ENCODE data around the gene PAK6.

Gene PAK6

DNA sequence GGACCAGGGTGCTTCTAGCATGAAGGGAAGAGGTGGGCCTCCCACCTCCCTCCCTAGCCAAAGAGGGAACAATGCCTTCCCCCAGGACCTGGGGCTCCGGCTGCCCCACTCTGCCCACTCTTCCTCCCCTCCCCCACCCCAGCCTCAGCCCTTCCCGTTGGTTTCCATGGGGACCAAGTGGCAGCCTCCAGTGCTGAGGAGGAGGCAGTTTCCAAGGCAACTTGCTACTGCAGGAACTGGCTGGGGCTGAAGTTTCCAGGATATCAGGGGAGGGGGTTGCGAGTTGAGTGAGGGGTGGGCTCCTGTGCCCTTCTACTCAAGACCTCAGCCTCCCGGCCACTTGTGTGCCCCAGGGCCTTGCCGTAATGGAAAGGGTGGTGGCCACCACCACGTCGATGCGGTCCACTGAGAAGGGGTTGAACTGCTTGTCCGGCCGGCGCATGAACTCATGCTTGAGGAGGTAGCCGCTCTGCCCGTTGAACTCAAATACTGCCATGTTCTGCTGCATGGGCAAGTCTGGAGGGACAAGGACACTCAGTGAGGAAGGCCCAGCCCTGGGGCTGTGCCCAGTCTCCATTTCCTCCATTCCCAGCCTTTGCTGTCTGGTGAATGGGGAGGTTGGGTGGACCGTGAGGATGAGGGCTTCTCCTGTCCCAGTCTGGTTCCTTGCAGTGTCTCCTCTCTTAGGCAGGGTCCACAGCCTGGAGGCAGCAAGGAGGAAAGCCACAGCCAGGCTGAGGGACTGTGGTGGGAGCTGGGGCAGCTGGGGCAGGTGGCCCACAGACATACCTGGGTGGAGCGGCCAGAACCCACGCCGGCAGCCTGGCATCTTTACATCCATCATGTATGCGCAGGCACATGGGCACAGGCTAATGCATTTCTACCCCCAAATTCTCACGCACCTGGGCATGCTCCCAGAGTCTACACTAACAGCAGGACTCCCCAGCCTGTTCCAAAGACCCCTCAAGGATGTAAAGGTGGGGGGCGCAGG lies 55.3 kb downstream of the PAK6 start:
- no peak for DNase-seq

DNA sequence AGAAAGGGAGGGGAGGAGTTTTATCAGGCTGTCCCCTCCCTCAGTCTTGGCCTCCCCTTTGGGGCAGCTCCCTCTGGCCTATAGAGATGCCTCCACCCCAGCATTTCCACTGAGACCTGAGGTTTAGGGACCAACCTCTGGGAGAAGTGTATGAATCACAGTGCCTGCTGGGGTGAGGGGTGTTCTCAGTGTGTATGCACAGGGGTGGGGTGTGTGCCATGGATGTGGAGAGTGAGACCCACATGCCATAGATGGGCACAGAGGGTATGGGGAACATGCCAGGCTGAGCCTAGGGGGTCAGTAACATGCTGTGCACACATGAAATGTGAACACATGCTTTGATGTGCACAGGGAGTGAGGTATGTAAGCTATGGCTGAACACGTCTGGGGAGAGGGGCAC lies 56.4 kb downstream of the PAK6 start:
- DNase-seq, result no peak

DNA sequence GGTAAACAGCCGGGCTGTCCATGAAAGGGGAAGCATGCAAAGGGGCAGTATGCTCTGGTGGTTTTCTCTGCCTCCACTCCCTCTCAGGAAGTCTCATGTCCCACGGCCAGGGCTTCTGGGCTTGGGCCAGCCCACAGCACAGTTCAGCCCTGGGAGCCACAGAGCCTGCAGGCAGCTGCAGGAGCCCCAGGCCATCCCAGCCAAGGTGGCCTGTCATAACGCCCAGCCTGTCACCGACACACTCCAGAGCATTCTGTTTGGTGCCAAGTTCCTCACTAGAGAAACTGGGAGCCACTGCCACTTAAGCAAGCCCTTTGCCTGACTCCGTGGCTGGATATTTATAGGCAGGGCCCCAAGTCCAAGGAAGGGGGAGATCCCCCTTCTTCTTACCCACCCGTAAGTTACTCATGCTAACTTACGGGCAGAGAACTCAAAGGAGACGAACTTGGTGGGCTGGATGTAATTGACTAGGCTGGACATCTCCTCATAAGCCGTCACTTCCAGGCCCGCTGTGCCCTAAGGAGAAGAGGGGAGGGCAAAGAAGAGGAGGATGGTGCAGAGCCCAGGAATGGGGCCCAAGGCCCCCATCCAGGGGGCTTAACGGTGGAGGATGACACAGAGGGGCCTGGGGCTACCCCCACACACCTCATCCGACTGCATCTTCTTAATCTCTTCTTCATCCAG lies 57.2 kb downstream of the PAK6 start:
- no peak for DNase-seq

DNA sequence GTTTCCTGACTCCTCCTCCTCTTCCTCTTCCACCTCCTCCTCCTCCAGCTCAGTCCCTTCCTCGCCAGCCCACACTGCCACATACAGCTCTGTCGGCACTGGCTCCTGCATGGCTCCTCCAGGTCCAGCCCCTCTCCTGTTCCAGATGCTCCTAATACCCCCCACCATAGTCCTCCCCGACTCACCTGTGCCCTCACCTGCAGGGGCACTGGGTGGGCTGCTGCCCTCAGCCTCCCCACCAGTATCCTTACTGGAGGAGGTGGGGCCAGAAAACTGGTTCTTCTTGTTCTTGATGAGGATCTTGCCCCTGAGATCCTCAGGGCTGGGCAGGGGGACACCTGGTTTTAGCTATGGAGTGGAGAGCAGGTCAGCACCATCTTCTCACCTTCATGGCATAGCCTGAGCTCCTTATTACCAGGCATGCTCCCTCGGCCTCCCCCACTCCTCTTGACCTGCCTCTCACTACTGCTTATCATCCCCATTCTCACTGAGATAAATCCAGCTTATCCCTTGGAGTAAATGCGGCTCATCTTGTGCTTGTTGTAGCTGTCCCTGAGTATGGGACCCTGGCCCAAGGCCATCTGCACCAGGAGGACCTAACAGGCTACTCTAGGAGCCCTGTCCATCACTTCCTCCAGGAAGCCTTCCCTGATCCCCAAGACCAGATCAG lies 57.8 kb downstream of the PAK6 start:
- no peak for DNase-seq

DNA sequence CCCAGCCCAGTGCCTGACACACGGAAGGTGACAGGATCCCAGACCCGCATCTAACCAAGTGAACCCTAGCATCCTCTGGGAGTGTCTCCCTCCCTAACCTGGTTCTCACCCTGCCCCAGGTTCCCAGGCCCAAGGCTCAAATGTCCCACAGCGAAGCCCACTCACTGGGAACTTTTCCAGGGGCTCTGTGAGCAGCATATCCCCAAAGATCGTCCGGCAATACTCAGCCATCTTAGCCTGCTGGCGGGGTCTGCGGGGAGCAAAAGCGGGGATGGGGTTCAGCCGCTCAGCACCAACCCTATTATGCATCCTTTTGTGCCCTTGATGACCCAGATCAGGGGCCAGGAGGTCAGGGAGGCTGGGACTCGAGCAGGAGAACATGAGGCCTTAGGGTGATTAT lies 58.5 kb downstream of the PAK6 start:
- no peak for DNase-seq

DNA sequence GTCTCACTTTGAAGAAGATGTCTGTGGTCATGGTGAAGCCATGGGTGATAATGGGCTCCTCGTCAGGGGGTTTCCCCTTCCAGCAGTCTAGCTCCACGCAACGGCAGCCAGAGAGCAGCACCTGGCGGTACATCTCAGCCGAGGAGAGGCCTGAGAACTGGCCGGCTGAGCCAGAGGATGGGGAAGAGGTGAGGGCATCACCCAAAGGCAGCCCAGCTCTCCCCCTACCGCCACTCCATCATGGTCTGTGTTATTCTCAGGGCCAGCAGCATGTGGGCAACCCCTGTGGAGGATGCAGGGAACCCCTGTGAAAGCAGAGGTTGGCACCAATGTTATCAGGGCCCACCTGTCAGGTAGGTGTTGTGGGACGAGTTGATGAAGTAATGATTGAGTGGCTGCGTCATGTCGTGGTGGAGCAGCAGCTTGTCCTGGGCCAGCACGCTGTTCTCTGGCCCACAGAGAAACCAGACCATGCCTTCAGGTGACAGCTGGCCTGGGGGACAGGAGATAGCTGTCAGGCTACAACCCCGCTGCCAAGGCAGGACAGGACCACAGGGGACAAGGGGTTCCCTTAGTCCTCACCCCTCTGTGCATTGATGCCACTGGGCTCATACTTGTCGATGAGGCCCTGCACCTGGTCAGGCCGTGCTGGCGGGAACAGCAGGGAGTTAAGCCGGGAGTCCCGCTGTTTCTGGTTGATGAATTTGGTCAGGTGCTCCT lies 59.5 kb downstream of the PAK6 start:
- DNase-seq, result no peak

DNA sequence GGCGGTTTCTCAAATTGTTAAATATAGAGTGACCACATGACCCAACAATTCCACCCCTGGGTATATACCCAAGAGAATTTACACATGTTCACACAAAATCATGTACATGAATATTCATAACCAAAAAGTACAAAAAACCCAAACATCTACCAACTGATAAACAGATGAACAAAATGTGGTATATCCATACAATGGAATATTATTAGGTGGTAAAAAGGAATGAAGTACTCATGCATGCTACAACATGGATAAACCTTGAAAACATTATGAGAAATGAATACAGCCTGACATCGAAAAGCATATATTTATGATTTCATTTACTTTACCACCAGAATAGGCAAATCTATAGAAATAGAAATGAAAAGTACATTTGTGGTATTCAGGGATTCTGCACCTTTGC lies 61.5 kb downstream of the PAK6 start:
- no peak for DNase-seq

DNA sequence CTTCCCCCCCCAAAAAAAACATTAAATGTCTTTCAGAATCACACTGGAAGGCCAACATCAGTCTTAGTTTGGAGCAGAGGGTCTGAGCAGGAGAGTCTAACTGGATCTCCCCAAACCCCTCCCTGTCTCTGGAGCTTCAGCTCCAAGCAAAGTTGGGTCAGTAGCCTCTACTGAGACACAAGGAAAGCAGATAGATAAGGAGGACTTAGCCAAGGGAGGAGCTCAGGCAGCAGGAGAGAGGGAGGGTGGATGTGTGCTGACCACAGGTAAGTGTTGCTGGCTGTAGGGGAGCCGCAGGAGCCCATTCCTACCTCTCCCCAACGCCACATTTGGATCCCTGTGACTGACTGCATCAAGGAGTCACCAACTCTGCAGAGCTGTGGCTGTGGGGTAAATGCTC lies 61.9 kb downstream of the PAK6 start:
- no peak for DNase-seq

DNA sequence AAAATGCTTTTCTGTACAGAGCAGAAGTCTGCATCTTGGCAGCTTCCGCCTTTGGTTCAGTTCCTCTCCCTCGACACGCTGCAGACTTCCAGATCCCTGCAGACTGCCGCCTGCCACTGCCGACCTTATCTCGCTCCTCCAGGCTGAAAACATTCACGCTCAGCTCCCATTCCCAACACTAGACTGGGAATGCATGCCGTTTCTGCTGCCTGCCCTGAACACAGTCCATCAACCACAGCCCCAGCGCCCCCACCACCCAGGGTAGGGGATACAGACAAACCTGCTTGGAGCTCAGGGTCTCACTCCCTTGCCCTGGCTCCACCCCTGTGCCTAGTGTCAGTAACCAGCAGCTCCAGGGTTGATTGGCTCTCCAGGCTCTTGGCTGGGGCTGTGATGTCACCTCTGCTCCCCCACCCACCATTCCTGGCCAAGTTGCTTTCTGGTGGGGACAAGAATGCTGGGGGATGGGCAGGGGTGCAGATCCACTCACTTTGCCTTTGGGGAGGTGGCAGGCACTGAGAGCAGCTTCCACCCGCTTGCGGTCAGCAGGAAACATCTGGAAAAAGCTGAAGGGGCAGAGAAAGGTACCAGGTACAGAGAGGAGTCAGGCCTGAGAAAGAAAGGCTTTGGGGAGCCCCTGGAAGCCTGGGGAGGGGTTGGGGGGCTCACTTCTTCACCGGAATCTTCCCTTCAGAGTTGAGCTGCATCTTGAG lies 62.8 kb downstream of the PAK6 start:
- no peak for DNase-seq

DNA sequence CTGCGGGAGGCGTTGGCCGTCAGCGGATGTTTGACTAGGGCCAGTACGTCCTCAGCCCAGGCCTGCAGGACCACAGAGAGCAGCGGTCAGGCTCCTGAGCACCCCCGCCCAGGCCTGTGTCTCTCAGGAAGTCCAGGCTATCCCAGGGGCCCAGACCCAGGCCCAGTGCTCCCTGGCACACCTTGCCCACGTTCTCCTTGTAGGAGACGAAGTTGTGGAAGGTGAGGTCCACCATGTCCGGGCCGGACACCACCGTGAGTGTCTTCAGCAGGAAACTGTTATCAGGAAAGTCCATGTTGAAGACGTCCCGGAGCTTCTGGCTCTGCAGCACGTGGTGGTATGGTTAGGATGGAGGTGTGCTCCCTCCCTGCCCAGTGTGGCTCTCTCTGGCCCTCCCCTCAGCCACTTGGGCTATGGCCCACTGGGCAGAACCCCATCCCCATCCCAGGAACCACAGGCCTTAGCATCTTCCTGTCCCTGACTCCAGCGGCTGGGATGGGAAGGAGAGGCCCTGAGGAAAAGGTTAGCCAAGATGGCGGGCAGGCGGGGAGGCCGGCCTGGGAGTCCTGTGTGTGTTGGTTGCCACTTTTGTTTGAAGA lies 63.5 kb downstream of the PAK6 start:
- no peak for DNase-seq

DNA sequence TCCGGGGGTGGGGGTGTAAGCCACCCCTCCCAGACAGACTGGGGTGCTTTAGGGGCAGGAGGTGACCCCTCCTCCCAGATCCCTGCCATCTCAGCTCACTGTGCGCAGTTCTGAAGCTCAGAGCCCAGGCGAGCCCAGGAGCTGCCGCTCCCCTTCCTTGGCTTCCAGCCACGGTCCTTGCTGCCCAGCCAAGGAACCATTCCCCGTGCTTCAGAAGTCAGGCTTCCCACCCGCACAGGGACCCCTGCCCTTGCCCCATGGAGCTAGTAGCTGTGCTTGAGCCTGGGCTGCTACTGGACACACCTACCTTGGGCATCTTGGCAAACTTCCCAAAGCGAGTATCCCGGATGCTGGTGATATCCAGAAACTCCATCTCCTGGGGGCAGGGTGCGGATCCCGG lies 64.1 kb downstream of the PAK6 start:
- no peak for DNase-seq

DNA sequence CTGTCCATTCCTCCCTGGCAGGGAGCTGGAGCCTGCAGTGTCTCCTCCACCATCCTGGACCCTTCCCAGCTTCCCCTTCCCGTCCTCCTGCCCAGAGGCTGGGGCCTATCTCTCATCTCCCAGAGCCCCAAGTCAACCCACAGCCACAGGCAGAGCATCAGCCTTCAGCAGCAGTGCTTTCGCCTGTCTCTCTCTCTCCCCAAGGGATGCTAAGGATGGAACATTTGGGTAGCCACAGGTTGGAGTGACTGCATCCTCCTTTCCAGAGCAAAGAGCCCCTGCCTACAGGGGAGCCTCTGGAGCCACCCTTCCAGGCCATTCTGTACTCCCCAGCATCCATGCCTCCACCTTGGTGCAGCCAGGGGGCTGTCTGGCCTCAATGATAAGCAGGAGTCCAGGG lies 64.7 kb downstream of the PAK6 start:
- DNase-seq, result no peak

DNA sequence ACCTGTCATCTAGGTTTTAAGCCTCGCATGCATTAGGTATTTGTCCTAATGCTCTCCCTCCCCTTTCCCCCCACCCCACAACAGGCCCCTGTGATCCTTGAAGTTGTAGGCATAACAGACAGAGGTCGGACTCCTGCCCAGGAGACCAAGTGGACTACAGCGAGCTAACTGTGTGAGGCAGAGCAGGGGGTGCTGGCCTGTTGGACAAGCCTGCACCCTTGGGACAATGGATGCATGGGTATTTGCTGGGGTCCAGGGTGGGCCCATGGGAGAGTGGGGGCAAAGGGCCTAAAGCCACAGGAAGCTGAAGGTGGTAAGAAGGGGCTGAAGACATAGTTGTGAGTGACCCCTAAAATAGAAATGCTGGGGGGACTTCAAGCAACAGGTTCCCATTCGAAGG lies 66.4 kb downstream of the PAK6 start:
- DNase-seq, result no peak

DNA sequence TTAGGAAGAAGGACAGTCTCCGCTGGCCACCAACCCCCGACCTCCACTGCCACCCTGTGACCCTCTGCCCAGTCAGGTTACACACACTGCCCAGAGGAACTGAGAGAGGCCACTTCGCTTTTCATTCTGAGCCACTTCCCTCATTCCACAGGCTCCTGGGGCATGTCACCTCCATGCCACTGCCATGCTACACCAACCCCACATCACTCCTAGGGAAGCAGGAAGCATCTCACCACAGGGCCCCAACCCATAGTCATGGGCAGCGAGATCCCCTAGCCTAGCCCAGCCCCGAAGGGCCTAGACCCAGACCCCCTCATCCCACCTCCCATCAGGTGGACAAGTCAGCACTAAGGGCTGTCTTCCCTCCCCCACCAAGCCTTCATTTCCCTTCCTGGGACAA lies 67.5 kb downstream of the PAK6 start:
- DNase-seq, result no peak

DNA sequence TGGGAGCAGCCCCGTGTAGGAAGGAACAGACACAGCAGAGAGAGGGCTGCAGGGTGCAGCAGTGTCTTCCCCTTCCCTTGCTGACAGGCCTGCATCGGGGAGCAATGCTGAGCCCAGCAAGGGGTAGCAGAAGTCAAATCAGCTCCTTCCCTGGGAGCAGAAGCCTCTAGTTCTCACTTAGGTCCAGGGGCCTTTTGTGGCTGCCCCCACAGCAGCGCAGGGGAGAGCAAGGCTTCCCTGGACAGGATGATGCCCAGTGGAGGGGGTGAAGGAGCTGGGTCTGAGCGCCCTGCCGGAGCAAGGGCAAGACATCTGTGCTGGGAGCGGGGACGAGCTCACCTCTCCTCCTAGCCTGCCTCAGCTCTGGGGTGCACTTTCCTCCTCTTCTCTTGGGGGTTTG lies 68.0 kb downstream of the PAK6 start:
- no peak for DNase-seq

DNA sequence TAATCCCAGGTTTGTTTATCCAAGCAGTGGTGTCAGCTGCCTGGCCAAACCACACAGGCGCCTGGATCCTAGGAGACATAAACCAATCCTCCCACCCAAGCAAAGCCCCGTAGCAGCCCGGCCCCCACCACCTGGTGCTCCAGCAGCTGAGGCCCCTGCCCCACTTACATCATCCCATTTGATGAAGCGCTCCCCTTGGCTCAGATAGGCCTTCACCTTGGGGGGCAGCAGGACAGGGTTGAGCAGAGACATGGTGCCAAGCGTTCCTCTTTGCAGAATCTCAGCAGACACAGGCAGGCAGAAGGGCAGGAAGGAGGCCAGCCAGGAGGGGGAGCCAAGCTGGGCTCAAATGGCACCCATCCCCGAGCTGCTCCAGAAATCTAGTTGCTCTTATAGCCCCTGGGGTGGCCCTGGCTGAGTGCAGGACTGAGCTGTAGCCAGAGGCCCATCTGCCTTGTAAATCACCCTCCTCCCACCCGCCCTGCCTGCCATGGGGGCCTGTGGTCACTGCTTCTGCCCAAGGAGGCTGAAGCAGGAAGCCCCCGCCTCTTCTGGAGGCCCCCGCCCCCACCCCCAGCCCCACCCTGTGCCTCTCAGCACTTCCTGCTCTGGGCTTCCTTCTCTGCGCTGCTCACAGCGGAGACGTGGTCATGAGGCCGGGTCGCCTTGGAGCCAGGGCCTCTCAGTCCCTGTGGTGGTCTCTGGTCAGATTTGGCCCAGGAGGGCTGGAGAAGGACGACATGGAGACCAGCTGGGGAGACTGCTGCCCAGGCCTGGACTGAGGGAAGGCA lies 68.8 kb downstream of the PAK6 start, which contains the start of gene PLCB2:
Gene PLCB2 (minus strand): TSS at position 515 of the 791 bp plus-strand sequence. CDS start 263 bp downstream, at position 252.
- DNase-seq, result peak; percentile 57

DNA sequence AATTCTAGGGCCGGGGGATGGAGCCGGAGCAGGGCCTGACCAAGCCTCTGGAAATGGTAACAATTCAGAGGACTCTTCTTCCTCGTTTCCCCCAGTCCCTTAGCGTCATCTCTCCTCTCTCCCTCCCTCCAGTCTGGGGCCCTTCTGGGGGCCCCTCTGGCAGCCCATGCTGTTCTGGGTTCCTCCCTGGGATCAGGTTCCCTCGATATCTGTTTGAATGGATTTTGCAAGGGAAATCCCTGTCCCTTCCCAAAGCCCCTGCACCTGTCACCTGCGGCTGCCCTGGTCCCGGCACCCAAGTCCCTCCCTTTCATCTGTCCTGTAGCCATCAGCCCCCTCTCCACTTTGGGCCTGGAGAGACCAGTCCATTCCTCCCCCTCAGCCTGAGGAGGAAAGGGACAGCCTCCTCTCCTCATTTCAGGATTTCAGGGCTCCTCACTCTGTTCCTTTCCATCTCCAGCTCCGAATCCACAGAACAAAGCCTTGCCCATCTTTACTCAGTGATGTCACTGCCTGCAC lies 70.5 kb downstream of the PAK6 start:
- no peak for DNase-seq

DNA sequence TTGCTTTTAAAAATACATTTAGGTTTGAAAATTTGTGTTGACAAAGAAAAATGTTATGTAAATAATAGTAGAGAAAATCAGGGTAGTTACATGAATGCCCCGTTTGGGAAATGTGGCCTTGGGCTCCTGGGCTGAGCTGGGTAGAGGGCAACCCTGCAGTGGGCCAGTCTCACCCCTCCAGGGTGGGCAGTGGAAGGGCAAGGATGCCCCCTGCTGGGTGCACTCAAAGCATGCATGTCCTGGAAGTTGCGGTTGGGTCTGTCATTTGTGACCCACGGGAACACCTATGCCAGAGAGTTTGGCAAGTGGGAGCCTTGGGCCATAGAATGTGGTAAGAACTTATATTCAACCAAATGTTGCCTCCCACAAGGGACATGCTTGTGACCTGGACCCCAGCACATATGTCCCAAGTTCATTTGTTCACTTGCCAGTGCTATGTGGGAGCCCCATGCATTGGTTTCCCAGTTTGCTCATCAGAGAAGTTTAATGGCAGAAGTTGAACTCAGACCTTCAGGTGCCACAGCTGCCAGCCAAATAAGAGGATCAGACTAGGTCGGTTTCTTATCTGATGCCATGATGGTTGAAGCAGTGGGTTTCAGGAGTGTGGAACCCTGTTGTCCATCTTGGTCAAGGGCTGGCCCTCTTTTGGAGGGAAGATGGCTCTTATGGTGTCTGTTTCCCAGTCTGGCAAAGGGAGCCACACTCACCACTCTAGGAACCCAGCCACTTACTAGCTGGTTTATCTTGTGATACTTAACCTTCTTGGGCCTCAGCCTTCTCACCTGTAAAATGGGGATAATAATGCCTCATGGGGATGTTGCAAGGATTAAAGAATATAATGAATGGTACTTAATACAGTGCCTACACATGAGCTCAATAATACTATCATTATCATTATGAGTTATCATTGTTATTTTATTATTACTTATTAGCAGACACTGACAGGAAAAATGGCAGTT lies 71.4 kb downstream of the PAK6 start:
- DNase-seq, result peak; percentile 39

DNA sequence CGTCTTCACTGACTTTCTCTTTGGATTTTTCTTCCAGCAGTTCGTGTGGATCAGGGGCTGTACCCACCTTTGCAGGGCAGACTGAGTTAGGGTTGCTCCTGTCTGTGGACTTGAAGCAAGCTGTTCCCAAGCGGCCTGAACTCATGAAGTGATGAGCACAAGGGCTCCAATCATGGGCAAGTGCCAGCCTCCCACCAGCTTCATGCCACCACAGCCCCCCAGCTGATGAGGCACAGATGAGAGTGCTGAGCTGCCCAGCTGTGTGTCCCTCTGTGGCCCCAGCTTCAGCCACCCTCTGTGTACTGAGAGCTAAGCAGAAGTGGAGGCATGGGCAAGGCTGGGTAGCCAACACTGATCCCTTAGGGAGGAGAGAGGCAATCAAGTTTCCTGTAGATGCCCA lies 72.1 kb downstream of the PAK6 start:
- no peak for DNase-seq

Data from T-helper 9 cell (primary cell).